Parathyroid adenoma (tissue), 2 donors: ENCODE results near the gene AFF1.

Experiments
- H2AFZ ChIP-seq: fragments of 300-600 bp; sonication (generic); one replicate; pipeline ENCODE4 v1.7.0; 2017; ENCODE audit warnings: antibody characterized with exemption, mild to moderate bottlenecking
- H3K27ac ChIP-seq: fragments of 300-600 bp; sonication (generic); one replicate; pipeline ENCODE4 v1.7.0; 2017
- H3K27me3 ChIP-seq: fragments of 300-600 bp; sonication (generic); one replicate; pipeline ENCODE4 v1.7.0; 2017; ENCODE audit warnings: low read length; ENCODE audit not compliant: control insufficient read depth, insufficient read depth
- H3K36me3 ChIP-seq: fragments of 300-600 bp; sonication (generic); one replicate; pipeline ENCODE4 v1.7.0; 2017; ENCODE audit warnings: low read length; ENCODE audit not compliant: control insufficient read depth, insufficient read depth
- H3K4me1 ChIP-seq: fragments of 300-600 bp; sonication (generic); one replicate; pipeline ENCODE4 v1.7.0; 2017; ENCODE audit warnings: control low read depth
- H3K4me2 ChIP-seq: fragments of 300-600 bp; sonication (generic); one replicate; pipeline ENCODE4 v1.7.0; 2017; ENCODE audit warnings: low read length
- H3K4me3 ChIP-seq: fragments of 300-600 bp; sonication (generic); one replicate; pipeline ENCODE4 v1.7.0; 2017; ENCODE audit warnings: low read depth, low read length
- H3K79me2 ChIP-seq: fragments of 300-600 bp; sonication (generic); one replicate; pipeline ENCODE4 v1.7.0; 2017; ENCODE audit warnings: control low read depth
- H3K9ac ChIP-seq: fragments of 300-600 bp; sonication (generic); one replicate; pipeline ENCODE4 v1.7.0; 2017; ENCODE audit warnings: mild to moderate bottlenecking
- H3K9me3 ChIP-seq: fragments of 300-600 bp; sonication (generic); one replicate; pipeline ENCODE4 v1.7.0; 2017; ENCODE audit warnings: low read length; ENCODE audit not compliant: control insufficient read depth
- CTCF ChIP-seq: fragments of 300-600 bp; sonication (generic); IDR thresholded peaks from one replicate; pipeline ENCODE4 v1.7.0; 2017; ENCODE audit warnings: antibody characterized with exemption, mild to moderate bottlenecking
- donor health status: primary hyperparathyroidism.

AFF1 gene

GRCh38 chr4:87118826-87119225 is 184.0 kb downstream of the AFF1 start:
- Histone ChIP-seq H3K27ac (peak overlapping the region; percentile 97), H3K4me3 (no peak overlapping the region)

GRCh38 chr4:87120010-87120409 is 185.2 kb downstream of the AFF1 start:
- Histone ChIP-seq H3K27me3 (no peaks in the 10 kb centered on the region), H3K9me3 (no peaks in the 10 kb centered on the region), H3K4me2 (no peak overlapping the region), H3K9ac (no peak overlapping the region), H3K36me3 (no peaks in the 10 kb centered on the region), H3K4me1 (peaks cover 22% of the 10 kb centered on the region), H2AFZ (no peak overlapping the region), H3K4me3 (no peak overlapping the region), H3K79me2 (no peaks in the 10 kb centered on the region), H3K27ac (peak overlapping the region; percentile 97)
- no peak for TF ChIP-seq CTCF

More at GRCh38 chr4:87118826-87119225, 184.0 kb downstream of the AFF1 start:
- no peaks in the 10 kb centered on the region for H3K36me3 ChIP-seq
- H3K9ac ChIP-seq = no peak overlapping the region
- H3K4me1 ChIP-seq = peaks cover 22% of the 10 kb centered on the region
- H2AFZ ChIP-seq = no peak overlapping the region
- H3K4me2 ChIP-seq = no peak overlapping the region
- H3K9me3 ChIP-seq = no peaks in the 10 kb centered on the region
- no peaks in the 10 kb centered on the region for H3K27me3 ChIP-seq
- TF ChIP-seq CTCF = no peak
- H3K79me2 ChIP-seq = no peaks in the 10 kb centered on the region

- Histone ChIP-seq H3K27me3 (no peaks in the 10 kb centered on the region), H3K79me2 (no peaks in the 10 kb centered on the region), H3K9me3 (no peaks in the 10 kb centered on the region), H3K4me1 (peaks cover 22% of the 10 kb centered on the region), H3K4me2 (no peak overlapping the region), H3K36me3 (no peaks in the 10 kb centered on the region), H3K27ac (peak overlapping the region; percentile 97), H2AFZ (no peak overlapping the region), H3K9ac (no peak overlapping the region), H3K4me3 (no peak overlapping the region)
- no peak for TF ChIP-seq CTCF
Measured at GRCh38 chr4:87120411-87121162, 185.8 kb downstream of the AFF1 start.

- H3K79me2 ChIP-seq = peaks cover 2% of the 10 kb centered on the region
- no peak overlapping the region for H3K4me3 ChIP-seq
- no peaks in the 10 kb centered on the region for H3K27me3 ChIP-seq
- peaks cover 21% of the 10 kb centered on the region for H3K4me1 ChIP-seq
- H3K27ac ChIP-seq = peak overlapping the region; percentile 49
- no peak overlapping the region for H3K4me2 ChIP-seq
- H3K9ac ChIP-seq = no peak overlapping the region
- no peak overlapping the region for H2AFZ ChIP-seq
- H3K36me3 ChIP-seq = no peaks in the 10 kb centered on the region
- no peak for TF ChIP-seq CTCF
- no peaks in the 10 kb centered on the region for H3K9me3 ChIP-seq
Measured at GRCh38 chr4:87121341-87122065, 186.7 kb downstream of the AFF1 start.
